ENCODE data around the gene UTY. TPM values are rescaled to one million over a fixed set of nuclear protein-coding genes. Genes with fewer than 3 reads are reported as not detected.

Gene UTY
- total RNA-seq, 1 experiment from 2014 or later, result not detected

DNA sequence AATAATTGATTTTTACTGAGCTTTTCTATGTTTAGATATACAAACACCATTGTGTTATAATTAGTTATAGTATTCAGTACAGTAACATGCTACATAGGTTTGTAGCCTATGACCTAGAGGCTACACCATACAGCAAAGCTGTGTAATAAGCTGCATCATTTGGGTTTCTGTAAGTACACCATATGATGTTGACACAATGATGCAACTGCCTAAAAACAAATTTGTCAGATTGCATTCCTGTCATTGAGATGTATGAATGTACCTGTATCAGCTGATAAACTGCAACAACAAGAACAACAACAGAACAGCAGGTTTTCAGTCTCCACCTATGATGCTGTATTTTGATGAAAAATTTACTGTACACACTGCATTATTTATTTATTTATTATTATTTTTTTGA, 64.3 kb downstream of the UTY start:
- no peaks in the 10 kb centered on the region for H3K79me2 ChIP-seq (ENCODE audit: insufficient read depth, low read length)
- no peaks in the 10 kb centered on the region for H3K4me1 ChIP-seq (ENCODE audit: insufficient read depth, low read length)
- no peak overlapping the region for H3K14ac ChIP-seq (ENCODE audit: insufficient read depth, low read length)
- H2BK12ac ChIP-seq (ENCODE audit: insufficient read length, low read depth, low read length), result no peak overlapping the region
- no peak overlapping the region for H3K9ac ChIP-seq (ENCODE audit: extremely low read depth, insufficient read length, low read length)
- no peaks in the 10 kb centered on the region for H3K9me3 ChIP-seq (ENCODE audit: control insufficient read depth, low read depth, low read length)
- H2BK5ac ChIP-seq (ENCODE audit: insufficient read length, low read length), result no peak overlapping the region
- H4K5ac ChIP-seq (ENCODE audit: insufficient read length, low read depth, low read length), result no peak overlapping the region
- H3K27ac Mint-ChIP-seq, result no peak overlapping the region
- no peak overlapping the region for H3T11ph ChIP-seq (ENCODE audit: low read length)
- no peak overlapping the region for H3K56ac ChIP-seq (ENCODE audit: insufficient read length, low read depth, low read length)
- TF ChIP-seq, protein P1, sequence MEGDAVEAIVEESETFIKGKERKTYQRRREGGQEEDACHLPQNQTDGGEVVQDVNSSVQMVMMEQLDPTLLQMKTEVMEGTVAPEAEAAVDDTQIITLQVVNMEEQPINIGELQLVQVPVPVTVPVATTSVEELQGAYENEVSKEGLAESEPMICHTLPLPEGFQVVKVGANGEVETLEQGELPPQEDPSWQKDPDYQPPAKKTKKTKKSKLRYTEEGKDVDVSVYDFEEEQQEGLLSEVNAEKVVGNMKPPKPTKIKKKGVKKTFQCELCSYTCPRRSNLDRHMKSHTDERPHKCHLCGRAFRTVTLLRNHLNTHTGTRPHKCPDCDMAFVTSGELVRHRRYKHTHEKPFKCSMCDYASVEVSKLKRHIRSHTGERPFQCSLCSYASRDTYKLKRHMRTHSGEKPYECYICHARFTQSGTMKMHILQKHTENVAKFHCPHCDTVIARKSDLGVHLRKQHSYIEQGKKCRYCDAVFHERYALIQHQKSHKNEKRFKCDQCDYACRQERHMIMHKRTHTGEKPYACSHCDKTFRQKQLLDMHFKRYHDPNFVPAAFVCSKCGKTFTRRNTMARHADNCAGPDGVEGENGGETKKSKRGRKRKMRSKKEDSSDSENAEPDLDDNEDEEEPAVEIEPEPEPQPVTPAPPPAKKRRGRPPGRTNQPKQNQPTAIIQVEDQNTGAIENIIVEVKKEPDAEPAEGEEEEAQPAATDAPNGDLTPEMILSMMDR (conservative IDR thresholded peaks at IDR 0.05), result no peak
- no peak overlapping the region for H2AFZ ChIP-seq (ENCODE audit: low read length)
- H4K91ac ChIP-seq (ENCODE audit: insufficient read length, low read depth, low read length), result no peak overlapping the region
- no peaks in the 10 kb centered on the region for H3K9me3 Mint-ChIP-seq
- no peak overlapping the region for H3K23ac ChIP-seq (ENCODE audit: insufficient read length, low read depth, low read length)
- no peak overlapping the region for H2BK15ac ChIP-seq (ENCODE audit: low read depth, low read length)
- no peak overlapping the region for H2AK5ac ChIP-seq (ENCODE audit: insufficient read length, low read length)
- H4K20me1 ChIP-seq (ENCODE audit: control insufficient read depth, insufficient read depth, insufficient read length), result no peaks in the 10 kb centered on the region
- H3K27ac ChIP-seq (ENCODE audit: insufficient read length, low read depth, low read length), result no peak overlapping the region
- H3K36me3 Mint-ChIP-seq (ENCODE audit: insufficient read depth in 1 of 3, low read depth in 3 of 3), result no peaks in the 10 kb centered on the region
- no peak overlapping the region for H3K4me2 ChIP-seq (ENCODE audit: insufficient read depth, insufficient read length, low read length)
- no peak overlapping the region for H2BK120ac ChIP-seq (ENCODE audit: low read depth, low read length, poor library complexity, severe bottlenecking)
- no peak overlapping the region for H3K4me3 Mint-ChIP-seq
- no peaks in the 10 kb centered on the region for H3K23me2 ChIP-seq (ENCODE audit: insufficient read length, low read depth, low read length, poor library complexity, severe bottlenecking)
- no peak overlapping the region for H2BK20ac ChIP-seq (ENCODE audit: low read depth, low read length, poor library complexity, severe bottlenecking)
- H3K4me1 Mint-ChIP-seq, result no peaks in the 10 kb centered on the region
- no peaks in the 10 kb centered on the region for H3K79me1 ChIP-seq (ENCODE audit: insufficient read depth, low read depth, low read length, poor library complexity, severe bottlenecking)
- H3K4ac ChIP-seq (ENCODE audit: low read depth, low read length), result no peak overlapping the region
- no peaks in the 10 kb centered on the region for H3K27me3 ChIP-seq (ENCODE audit: insufficient read depth, low read length)
- no peak overlapping the region for H3K18ac ChIP-seq (ENCODE audit: insufficient read length, low read depth, low read length)
- H3K27me3 Mint-ChIP-seq (ENCODE audit: low read depth), result no peaks in the 10 kb centered on the region
- no peak for DNase-seq
- no peak overlapping the region for H4K8ac ChIP-seq (replicated peaks; ENCODE audit: insufficient read length, low read depth, low read length)
